ENCODE data around the gene AGBL2.
A peak's percentile ranks its signal among the peaks of the same experiment; 100 is the strongest.
"Not testable (repeated sequence)": the region's sequence is repeated elsewhere in the genome, so short reads cannot be mapped to it uniquely, and the experiment has no call there.

The AGBL2 gene

DNA sequence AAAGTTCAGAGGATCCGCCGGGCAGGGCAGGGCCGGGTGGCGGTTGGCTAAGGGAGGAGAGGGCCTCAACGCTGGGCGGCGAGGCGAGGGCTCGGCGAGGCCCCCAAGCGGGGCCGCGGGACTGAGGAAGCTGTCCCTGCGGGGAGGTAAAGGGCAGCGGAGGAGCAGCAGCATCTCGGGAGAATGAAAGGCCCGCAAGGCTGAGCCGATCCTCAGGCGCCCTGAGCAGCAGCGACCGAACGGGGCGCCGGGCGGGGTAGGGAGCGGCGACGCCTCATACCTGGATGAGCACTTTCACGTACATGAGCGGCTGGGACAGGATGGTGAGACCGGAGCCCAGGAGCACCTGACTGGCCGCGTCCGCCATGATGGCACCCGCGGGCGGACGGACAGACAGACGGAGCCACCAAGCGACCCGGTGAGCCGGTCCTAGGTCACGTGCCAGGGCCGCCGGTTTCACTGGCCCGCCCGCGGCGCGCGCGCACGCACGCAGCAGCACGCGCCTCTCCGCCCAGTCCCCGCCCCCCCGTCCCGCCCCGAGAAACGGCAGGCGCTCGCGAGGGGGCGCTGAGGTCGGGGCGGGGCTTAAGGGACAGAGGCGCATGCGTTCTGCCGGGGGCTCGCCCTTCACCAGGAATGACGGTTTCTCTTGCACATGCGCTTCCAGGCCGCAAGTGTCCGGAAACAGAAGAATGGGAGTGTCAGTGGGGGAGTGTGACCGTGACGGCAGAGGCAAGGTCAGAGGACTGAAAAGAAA lies 72.9 kb downstream of the AGBL2 start, which contains the start of gene MTCH2:
MTCH2 (minus strand) TSS at position 461 of the 757 bp plus-strand sequence; CDS start at position 367, 94 bp downstream.
- DNase-seq (ENCODE audit: low read depth, low spot score): peak; percentile 94
- peak within 1 kb of the TSS; percentile 77 for H3K4me3 ChIP-seq (ENCODE audit: low read length)

DNA sequence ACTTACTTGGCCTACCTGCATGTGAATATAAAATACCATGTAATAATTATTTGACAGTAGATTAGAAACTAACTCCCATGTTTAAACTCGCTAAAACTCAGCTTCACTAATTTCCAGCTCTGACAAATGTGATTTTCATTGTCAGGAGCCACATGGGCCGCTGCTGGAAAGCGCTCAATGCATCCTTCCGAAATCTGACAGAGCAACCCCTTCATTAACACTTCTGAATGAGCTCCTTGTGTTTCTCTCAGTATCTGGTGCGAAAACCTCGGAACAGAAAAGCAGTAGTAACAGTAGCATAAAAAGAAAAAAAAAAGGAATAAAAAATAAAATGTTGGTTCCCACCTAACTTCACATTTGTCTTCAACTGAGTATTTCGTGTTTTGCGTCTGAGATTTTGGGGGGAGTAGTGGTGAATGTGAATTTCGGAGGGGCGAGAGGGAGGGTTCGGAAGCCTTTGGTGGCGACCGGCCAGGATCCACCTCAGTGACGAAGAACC lies 73.5 kb downstream of the AGBL2 start:
- DNase-seq (ENCODE audit: low read depth, low spot score): no peak
- peak overlapping the region; percentile 63 for H3K4me3 ChIP-seq (ENCODE audit: low read length)

GRCh38 chr11:47640506-47640905 lies 74.7 kb downstream of the AGBL2 start:
- not testable (repeated sequence) for DNase-seq (ENCODE audit: low read depth, low spot score); H3K4me3 ChIP-seq (ENCODE audit: low read length)

- not testable (repeated sequence) for DNase-seq (ENCODE audit: low read depth, low spot score); H3K4me3 ChIP-seq (ENCODE audit: low read length)
Measured at GRCh38 chr11:47636331-47636730, 78.8 kb downstream of the AGBL2 start.

GRCh38 chr11:47631473-47631872 lies 83.7 kb downstream of the AGBL2 start:
- H3K4me3 ChIP-seq (ENCODE audit: low read length): no peak overlapping the region
- no peak for DNase-seq (ENCODE audit: low read depth, low spot score)

GRCh38 chr11:47628026-47628425 lies 87.1 kb downstream of the AGBL2 start:
- no peak for DNase-seq (ENCODE audit: low read depth, low spot score)
- H3K4me3 ChIP-seq (ENCODE audit: low read length): no peak overlapping the region

DNA sequence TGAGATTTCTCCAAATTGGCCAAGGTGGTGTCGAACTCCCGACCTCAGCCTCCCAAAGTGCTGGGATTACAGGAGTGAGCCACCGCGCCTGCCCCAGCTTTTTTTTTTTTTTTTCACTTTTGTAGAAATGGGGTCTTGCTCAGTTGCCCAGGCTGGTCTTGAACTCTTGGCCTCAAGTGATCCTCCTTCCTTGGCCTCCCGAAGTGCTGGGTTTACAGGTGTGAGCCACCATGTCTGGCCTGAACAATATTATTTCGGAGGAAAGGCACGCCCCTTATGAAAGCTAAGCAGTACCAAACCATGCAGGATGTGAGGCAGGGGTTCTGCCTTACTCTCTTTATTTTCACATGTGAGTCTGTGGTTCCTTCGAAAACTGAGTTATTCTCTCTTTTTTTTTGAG lies 88.9 kb downstream of the AGBL2 start:
- no peak for DNase-seq (ENCODE audit: low read depth, low spot score)
- no peak overlapping the region for H3K4me3 ChIP-seq (ENCODE audit: low read length)

GRCh38 chr11:47620836-47621378 lies 94.3 kb downstream of the AGBL2 start:
- no peak overlapping the region for H3K4me3 ChIP-seq (ENCODE audit: low read length)
- DNase-seq (ENCODE audit: low read depth, low spot score): no peak

- no peak for DNase-seq (ENCODE audit: low read depth, low spot score)
- H3K4me3 ChIP-seq (ENCODE audit: low read length): no peak overlapping the region
Measured at GRCh38 chr11:47617417-47617809, 97.8 kb downstream of the AGBL2 start.

GRCh38 chr11:47616726-47617416 lies 98.3 kb downstream of the AGBL2 start:
- peak; percentile 31 for DNase-seq (ENCODE audit: low read depth, low spot score)
- no peak overlapping the region for H3K4me3 ChIP-seq (ENCODE audit: low read length)

DNA sequence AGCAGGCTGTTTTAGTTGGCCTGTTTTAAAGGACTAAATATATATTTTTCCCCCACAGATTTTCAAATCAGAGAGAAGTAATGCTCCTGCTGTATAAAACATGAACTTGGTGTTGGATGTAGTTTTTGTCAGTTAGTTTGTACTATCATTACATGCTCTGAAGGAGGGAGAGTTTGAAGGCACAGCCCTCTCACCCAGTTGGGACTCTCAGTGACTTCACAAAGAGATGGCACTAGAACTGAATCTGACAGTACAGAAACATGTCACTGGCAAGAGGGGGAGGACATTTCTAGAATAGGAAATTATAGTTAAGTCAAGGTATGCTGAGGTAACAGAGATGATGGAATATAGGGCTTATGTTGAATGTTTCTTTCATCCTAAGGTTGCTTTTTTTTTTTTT lies 99.9 kb downstream of the AGBL2 start:
- H3K4me3 ChIP-seq (ENCODE audit: low read length): no peak overlapping the region
- no peak for DNase-seq (ENCODE audit: low read depth, low spot score)

GRCh38 chr11:47611348-47611794 lies 103.8 kb downstream of the AGBL2 start:
- H3K4me3 ChIP-seq (ENCODE audit: low read length): no peak overlapping the region
- no peak for DNase-seq (ENCODE audit: low read depth, low spot score)

GRCh38 chr11:47609675-47610074 lies 105.5 kb downstream of the AGBL2 start:
- H3K4me3 ChIP-seq (ENCODE audit: low read length): no peak overlapping the region
- no peak for DNase-seq (ENCODE audit: low read depth, low spot score)

Data from Jurkat, Clone E6-1 (cell line).